A549 (cell line): ENCODE measurements around the gene MAGIX. TPM values are rescaled to one million over a fixed set of nuclear protein-coding genes. Genes with fewer than 3 reads are reported as not detected.

Source experiments
- ATAC-seq, 2 experiments: fragments of 200-7000 bp in 1 of 2; fragments of >200 bp in 1 of 2; cut with Nextera tagmentation in 1 of 2; cut with Tn5 transposase in 1 of 2; 3 replicates each; pipeline versions ENCODE4 v1.8.0 to v1.9.1; 2018 to 2020; ENCODE audit warnings: mild to moderate bottlenecking in 1 of 2, moderate library complexity in 1 of 2
- CTCF ChIA-PET: fragments of 300-600 bp; sonication (Branson Sonifier 250); formaldehyde crosslinking; extraction: SDS; loops from one replicate; lab custom pipeline; 2021; ENCODE audit warnings: antibody characterized with exemption, inconsistent platforms; lab: Yijun Ruan, JAX
- POLR2A ChIA-PET: fragments of 350-600 bp; formaldehyde crosslinking; extraction: SDS; loops from one replicate; lab custom pipeline; 2021; ENCODE audit warnings: antibody characterized with exemption, inconsistent platforms; lab: Yijun Ruan, JAX
- DNase-seq, 2 experiments: peaks; one replicate each; pipeline versions ENCODE4 v3.0.0 to v3.0.0-alpha.2; 2011 to 2016; ENCODE audit warnings: low read depth in 1 of 2, low spot score in 1 of 2
- FAIRE-seq: peaks from 2 replicates; lab custom pipeline; 2011; peaks lifted over from hg19 to GRCh38; lab: Jason Lieb, UNC
- H3K27ac ChIP-seq, 2 experiments: fragments of >200 bp; sonication (Bioruptor Twin); formaldehyde crosslinking; 3 replicates each; pipeline ENCODE4 v1.5.1; 2016 to 2017
- H3K4me1 ChIP-seq: fragments of >200 bp; sonication (Bioruptor Twin); formaldehyde crosslinking; 3 replicates; pipeline ENCODE4 v1.6.1; 2016
- H3K4me2 ChIP-seq: fragments of >200 bp; sonication (Bioruptor Twin); formaldehyde crosslinking; 3 replicates; pipeline ENCODE4 v1.6.1; 2016
- H3K4me3 ChIP-seq: fragments of >200 bp; sonication (Bioruptor Twin); formaldehyde crosslinking; 3 replicates; pipeline ENCODE4 v1.5.1; 2016
- H3K9me3 ChIP-seq: fragments of >200 bp; sonication (Bioruptor Twin); formaldehyde crosslinking; 3 replicates; pipeline ENCODE4 v1.6.1; 2016
- CBX8 ChIP-seq: fragments of 200-600 bp; sonication (generic); IDR thresholded peaks from 2 replicates; pipeline ENCODE4 v1.6.1; 2016
- CHD4 ChIP-seq: fragments of 200-600 bp; sonication (generic); IDR thresholded peaks from 2 replicates; pipeline ENCODE4 v1.6.1; 2016; ENCODE audit warnings: antibody characterized with exemption, mild to moderate bottlenecking, borderline replicate concordance
- EHF ChIP-seq: fragments of 250-450 bp; sonication (Bioruptor Pico); IDR thresholded peaks from 2 replicates; pipeline ENCODE4 v1.5.0; 2020; ENCODE audit warnings: mild to moderate bottlenecking
- EP300 ChIP-seq, 2 experiments: fragments of >200 bp; sonication (Bioruptor Twin); formaldehyde crosslinking; IDR thresholded peaks; 2 replicates in 1 of 2; 3 replicates in 1 of 2; pipeline ENCODE4 v1.6.1; 2016 to 2017
- FOSL2 ChIP-seq, 2 experiments: fragments of 450-650 bp in 1 of 2; fragments of >200 bp in 1 of 2; sonication (Bioruptor Twin) in 1 of 2; formaldehyde crosslinking; IDR thresholded peaks; 2 replicates each; pipeline versions ENCODE4 v1.5.0 to v1.6.1; 2016 to 2020; ENCODE audit warnings: mild to moderate bottlenecking in 1 of 2, moderate library complexity in 1 of 2
- HEYL ChIP-seq: fragments of 250-450 bp; sonication (Bioruptor Pico); IDR thresholded peaks from 2 replicates; pipeline ENCODE4 v1.8.0; 2021; ENCODE audit warnings: mild to moderate bottlenecking, moderate library complexity
- HOXB13 ChIP-seq: fragments of 250-450 bp; sonication (Bioruptor Pico); IDR thresholded peaks from 2 replicates; pipeline ENCODE4 v1.5.0; 2020; ENCODE audit warnings: low read depth, mild to moderate bottlenecking, moderate library complexity
- JUN ChIP-seq, 2 experiments: fragments of >200 bp; sonication (Bioruptor Twin); formaldehyde crosslinking; IDR thresholded peaks; 2 replicates in 1 of 2; 3 replicates in 1 of 2; pipeline ENCODE4 v1.6.1; 2016 to 2017
- JUNB ChIP-seq: fragments of >200 bp; sonication (Bioruptor Twin); formaldehyde crosslinking; IDR thresholded peaks from 2 replicates; pipeline ENCODE4 v1.6.1; 2016
- KDM1A ChIP-seq: fragments of 200-600 bp; sonication (generic); IDR thresholded peaks from 2 replicates; pipeline ENCODE4 v1.6.1; 2016; ENCODE audit warnings: low read depth, mild to moderate bottlenecking
- MYC ChIP-seq: IDR thresholded peaks from 2 replicates; pipeline ENCODE4 v1.6.1; 2012; ENCODE audit warnings: mild to moderate bottlenecking, inconsistent platforms, low read length, improper control_type of control experiment, borderline replicate concordance
- NPAS2 ChIP-seq: fragments of 250-450 bp; sonication (Bioruptor Pico); IDR thresholded peaks from 2 replicates; pipeline ENCODE4 v1.8.0; 2022; ENCODE audit warnings: mild to moderate bottlenecking, moderate library complexity, borderline replicate concordance
- NR3C1 ChIP-seq: fragments of >200 bp; sonication (Bioruptor Twin); formaldehyde crosslinking; IDR thresholded peaks from 3 replicates; pipeline ENCODE4 v1.6.1; 2017
- PHF8 ChIP-seq: fragments of 200-600 bp; sonication (generic); IDR thresholded peaks from 2 replicates; pipeline ENCODE4 v1.6.1; 2016; ENCODE audit warnings: low read depth, mild to moderate bottlenecking, antibody characterized with exemption, moderate library complexity, borderline replicate concordance
- POLR2A ChIP-seq: IDR thresholded peaks from 2 replicates; pipeline ENCODE4 v1.6.1; 2012; ENCODE audit warnings: mild to moderate bottlenecking, low read length
- POLR2AphosphoS2 ChIP-seq: conservative IDR thresholded peaks from 2 replicates; pipeline ENCODE4 v1.6.1; 2012; ENCODE audit warnings: low read length, improper control_type of control experiment, inconsistent platforms
- RAD21 ChIP-seq, 2 experiments: fragments of >200 bp in 1 of 2; sonication (Bioruptor Twin) in 1 of 2; formaldehyde crosslinking in 1 of 2; IDR thresholded peaks in 1 of 2; conservative IDR thresholded peaks in 1 of 2; 2 replicates in 1 of 2; 3 replicates in 1 of 2; pipeline ENCODE4 v1.6.1; 2012 to 2018; ENCODE audit warnings: inconsistent platforms in 1 of 2
- RFX5 ChIP-seq: fragments of 450-650 bp; IDR thresholded peaks from 2 replicates; pipeline ENCODE4 v1.7.1; 2014; ENCODE audit warnings: antibody characterized with exemption, mild to moderate bottlenecking, moderate library complexity
- SREBF2 ChIP-seq: fragments of 450-650 bp; IDR thresholded peaks from 2 replicates; pipeline ENCODE4 v1.6.1; 2014; ENCODE audit warnings: mild to moderate bottlenecking, moderate library complexity
- TFCP2L1 ChIP-seq: fragments of 250-450 bp; sonication (Bioruptor Pico); IDR thresholded peaks from 2 replicates; pipeline ENCODE4 v1.5.0; 2021; ENCODE audit warnings: mild to moderate bottlenecking
- ZC3H11A ChIP-seq: fragments of 450-650 bp; IDR thresholded peaks from 2 replicates; pipeline ENCODE4 v1.6.1; 2014; ENCODE audit warnings: antibody characterized with exemption, mild to moderate bottlenecking
- ZFP36 ChIP-seq: fragments of 450-650 bp; IDR thresholded peaks from 2 replicates; pipeline ENCODE4 v1.6.1; 2014; ENCODE audit warnings: borderline replicate concordance; ENCODE audit not compliant: partially characterized antibody
- ZSCAN20 ChIP-seq: fragments of 250-450 bp; sonication (Bioruptor Pico); IDR thresholded peaks from 2 replicates; pipeline ENCODE4 v1.8.0; 2022; ENCODE audit warnings: mild to moderate bottlenecking, moderate library complexity
- WGBS: methylation state at CpG from one replicate; pipeline ENCODE4 v1.1.6; 2017; ENCODE audit errors: missing lambda C conversion rate; 5-methylcytosine and 5-hydroxymethylcytosine counted together
- polyA plus RNA-seq, 4 experiments: library from polyadenylated mRNA; depleted of rRNA in 3 of 4; stranded (reverse); fragments of >200 nt; fragmentation: RNase III in 1 of 4; extraction: RNeasy Plus Mini Kit Qiagen cat#74134 plus additional on column Dnase treatment in 1 of 4; gene quantifications; 2 replicates in 3 of 4; 3 replicates in 1 of 4; pipeline ENCODE4 v1.2.3, GENCODE V29; 2011 to 2017
- TF ChIP-seq, protein P1 (sequence below): fragments of >200 bp; sonication (Bioruptor Twin); formaldehyde crosslinking; IDR thresholded peaks from 3 replicates; pipeline ENCODE4 v1.5.1; 2016
- TF ChIP-seq, protein P2 (sequence below): fragments of 200-600 bp; sonication (generic); IDR thresholded peaks from 2 replicates; pipeline ENCODE4 v1.6.1; 2016; ENCODE audit warnings: antibody characterized with exemption, mild to moderate bottlenecking, moderate library complexity

The MAGIX gene
- polyA plus RNA-seq, 2 of the 4 experiments (the other 2 are of a cell fraction), result 1.1 to 2.2 TPM

DNA sequence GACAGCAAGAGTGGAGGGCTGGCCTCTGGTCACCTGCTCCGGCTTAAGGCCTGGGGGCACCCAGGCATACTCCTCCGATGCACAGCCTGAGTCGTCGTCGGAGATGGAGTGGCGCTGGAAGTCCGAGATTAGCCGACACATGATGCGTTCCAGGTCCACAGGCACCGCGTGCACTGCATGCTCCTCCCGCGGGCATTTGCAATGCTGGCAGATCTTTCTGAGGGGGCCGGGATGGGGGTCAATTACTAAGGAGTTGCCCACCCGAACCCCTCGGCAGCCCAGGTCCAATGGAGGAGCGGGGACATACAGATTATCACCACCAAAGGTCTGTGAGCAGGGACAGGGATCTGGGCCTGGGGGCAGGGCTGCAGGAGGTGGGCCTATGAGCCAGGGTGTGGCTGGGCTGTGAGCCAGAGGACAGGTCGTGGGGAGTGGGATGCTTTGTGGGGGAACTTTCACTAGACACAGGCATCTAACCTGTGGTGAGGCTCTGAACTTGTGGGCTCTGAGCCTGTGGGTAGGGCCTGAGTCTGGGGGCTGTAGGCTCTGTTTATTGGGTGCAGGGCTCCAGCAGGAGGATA, 21.2 kb downstream of the MAGIX start:
- Histone ChIP-seq H3K4me1 (peaks cover 19% of the 10 kb centered on the region), H3K27ac (peak overlapping the region in 1 of 2 experiments; percentile 68; a peak in 3 of 6 replicates), H3K4me2 (peak overlapping the region; percentile 99), H3K9me3 (no peaks in the 10 kb centered on the region), H3K4me3 (peak overlapping the region; percentile 32; the same call in 2 of the 3 replicates)
- 76% methylated on average over 14 of the region's 18 CpGs for WGBS
- ChIA-PET CTCF (interaction anchor here (0.7 to 2.0 kb wide), 2 partner anchors 15 to 28 kb away, joined by 3 to 8 read pairs; no protein-coding TSS in a partner anchor), POLR2A (interaction anchor here (0.7 to 1.2 kb wide), 4 partner anchors 28 to 226 kb away, joined by 3 to 11 read pairs (median 4); partner anchors contain the start of genes GRIPAP1 and PPP1R3F)
- FAIRE-seq, result no peak
- no peak for DNase-seq
- no peak for TF ChIP-seq KDM1A
- no peak for TF ChIP-seq RFX5
- TF ChIP-seq, protein P1, sequence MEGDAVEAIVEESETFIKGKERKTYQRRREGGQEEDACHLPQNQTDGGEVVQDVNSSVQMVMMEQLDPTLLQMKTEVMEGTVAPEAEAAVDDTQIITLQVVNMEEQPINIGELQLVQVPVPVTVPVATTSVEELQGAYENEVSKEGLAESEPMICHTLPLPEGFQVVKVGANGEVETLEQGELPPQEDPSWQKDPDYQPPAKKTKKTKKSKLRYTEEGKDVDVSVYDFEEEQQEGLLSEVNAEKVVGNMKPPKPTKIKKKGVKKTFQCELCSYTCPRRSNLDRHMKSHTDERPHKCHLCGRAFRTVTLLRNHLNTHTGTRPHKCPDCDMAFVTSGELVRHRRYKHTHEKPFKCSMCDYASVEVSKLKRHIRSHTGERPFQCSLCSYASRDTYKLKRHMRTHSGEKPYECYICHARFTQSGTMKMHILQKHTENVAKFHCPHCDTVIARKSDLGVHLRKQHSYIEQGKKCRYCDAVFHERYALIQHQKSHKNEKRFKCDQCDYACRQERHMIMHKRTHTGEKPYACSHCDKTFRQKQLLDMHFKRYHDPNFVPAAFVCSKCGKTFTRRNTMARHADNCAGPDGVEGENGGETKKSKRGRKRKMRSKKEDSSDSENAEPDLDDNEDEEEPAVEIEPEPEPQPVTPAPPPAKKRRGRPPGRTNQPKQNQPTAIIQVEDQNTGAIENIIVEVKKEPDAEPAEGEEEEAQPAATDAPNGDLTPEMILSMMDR, result no peak
- no peak for TF ChIP-seq HOXB13
- TF ChIP-seq TFCP2L1, result no peak
- no peak for TF ChIP-seq NR3C1
- no peak for TF ChIP-seq NPAS2 (CRISPR knock-in tag)
- no peak for TF ChIP-seq ZFP36
- TF ChIP-seq ZSCAN20 (CRISPR knock-in tag), result no peak
- TF ChIP-seq EP300 (IDR thresholded peaks at IDR 0.05), result no peak
- no peak for TF ChIP-seq ZC3H11A
- no peak for TF ChIP-seq PHF8
- TF ChIP-seq SREBF2, result no peak
- no peak for TF ChIP-seq EHF (CRISPR knock-in tag)
- ATAC-seq, result peak in 1 of 2 experiments; percentile 1; a peak in 1 of 6 replicates

DNA sequence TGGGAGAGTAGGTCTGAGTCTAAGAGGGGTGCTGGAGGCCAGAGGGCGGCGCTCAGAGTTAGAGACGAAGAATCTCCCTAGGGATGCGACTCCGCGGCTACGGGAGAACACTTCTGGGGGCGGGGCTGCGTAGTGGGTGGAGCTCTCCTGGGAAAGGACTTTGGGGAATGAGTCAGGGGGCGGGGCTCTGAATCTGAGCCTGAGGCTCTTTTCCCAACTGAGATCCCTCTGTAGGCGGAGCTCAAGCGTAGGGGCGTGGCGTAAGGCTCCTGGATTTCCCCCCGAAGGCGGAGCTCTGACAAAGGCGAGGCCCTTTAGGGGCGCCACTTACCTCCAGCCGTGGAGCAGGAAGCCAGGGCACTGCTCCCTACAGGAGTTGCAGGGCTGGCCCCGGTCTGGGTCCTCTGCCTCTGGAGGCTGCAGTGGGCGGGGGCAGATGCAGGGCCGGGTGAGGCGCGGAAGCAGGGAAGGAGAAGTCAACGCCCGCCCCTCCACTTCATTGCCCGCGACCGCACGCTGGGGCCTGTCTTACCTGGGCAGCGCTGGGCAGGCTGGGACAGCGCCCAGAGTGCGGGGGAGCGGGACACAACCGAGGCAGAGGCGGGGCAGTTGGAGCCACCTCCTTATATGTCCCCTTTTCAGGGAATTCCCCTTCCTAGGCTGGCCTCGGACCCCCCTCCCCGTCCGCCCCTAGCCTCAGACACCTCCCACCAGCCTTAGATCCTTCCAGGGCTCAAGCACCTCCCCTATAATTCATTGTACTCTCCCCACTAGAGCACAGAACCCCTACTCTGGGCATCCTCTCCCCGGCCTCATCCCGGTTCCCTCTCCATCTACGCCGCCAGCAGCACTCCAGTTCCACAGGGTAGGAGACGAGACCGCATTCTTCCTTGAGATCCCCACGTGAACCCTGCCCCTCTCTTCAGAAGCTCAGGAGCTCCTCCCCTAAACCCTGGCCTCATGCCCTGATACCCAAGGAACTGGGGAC, 22.0 kb downstream of the MAGIX start:
- POLR2A ChIA-PET, result interaction anchor here (0.7 to 1.2 kb wide), 5 partner anchors 13 to 226 kb away, joined by 3 to 11 read pairs (median 5); partner anchors contain the start of genes GRIPAP1, PLP2 and PPP1R3F

More for the DNA sequence above, 22.0 kb downstream of the MAGIX start:
- WGBS, result under 1% methylated on average over 18 of the region's 46 CpGs
- H3K4me3 ChIP-seq, result peak overlapping the region; percentile 63
- H3K4me1 ChIP-seq, result peaks cover 27% of the 10 kb centered on the region
- DNase-seq (peak; percentile 69 to 95), ATAC-seq (peak; percentile 71 to 87), FAIRE-seq (peak; percentile 100)
- H3K27ac ChIP-seq, result peak overlapping the region; percentile 84 to 100
- no peaks in the 10 kb centered on the region for H3K9me3 ChIP-seq
- TF ChIP-seq CBX8, result no peak
- TF ChIP-seq POLR2A, result peak; percentile 62
- TF ChIP-seq, protein P2, sequence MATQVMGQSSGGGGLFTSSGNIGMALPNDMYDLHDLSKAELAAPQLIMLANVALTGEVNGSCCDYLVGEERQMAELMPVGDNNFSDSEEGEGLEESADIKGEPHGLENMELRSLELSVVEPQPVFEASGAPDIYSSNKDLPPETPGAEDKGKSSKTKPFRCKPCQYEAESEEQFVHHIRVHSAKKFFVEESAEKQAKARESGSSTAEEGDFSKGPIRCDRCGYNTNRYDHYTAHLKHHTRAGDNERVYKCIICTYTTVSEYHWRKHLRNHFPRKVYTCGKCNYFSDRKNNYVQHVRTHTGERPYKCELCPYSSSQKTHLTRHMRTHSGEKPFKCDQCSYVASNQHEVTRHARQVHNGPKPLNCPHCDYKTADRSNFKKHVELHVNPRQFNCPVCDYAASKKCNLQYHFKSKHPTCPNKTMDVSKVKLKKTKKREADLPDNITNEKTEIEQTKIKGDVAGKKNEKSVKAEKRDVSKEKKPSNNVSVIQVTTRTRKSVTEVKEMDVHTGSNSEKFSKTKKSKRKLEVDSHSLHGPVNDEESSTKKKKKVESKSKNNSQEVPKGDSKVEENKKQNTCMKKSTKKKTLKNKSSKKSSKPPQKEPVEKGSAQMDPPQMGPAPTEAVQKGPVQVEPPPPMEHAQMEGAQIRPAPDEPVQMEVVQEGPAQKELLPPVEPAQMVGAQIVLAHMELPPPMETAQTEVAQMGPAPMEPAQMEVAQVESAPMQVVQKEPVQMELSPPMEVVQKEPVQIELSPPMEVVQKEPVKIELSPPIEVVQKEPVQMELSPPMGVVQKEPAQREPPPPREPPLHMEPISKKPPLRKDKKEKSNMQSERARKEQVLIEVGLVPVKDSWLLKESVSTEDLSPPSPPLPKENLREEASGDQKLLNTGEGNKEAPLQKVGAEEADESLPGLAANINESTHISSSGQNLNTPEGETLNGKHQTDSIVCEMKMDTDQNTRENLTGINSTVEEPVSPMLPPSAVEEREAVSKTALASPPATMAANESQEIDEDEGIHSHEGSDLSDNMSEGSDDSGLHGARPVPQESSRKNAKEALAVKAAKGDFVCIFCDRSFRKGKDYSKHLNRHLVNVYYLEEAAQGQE, result no peak
- TF ChIP-seq FOSL2 (IDR thresholded peaks at IDR 0.05), result no peak
- peak; percentile 67 for TF ChIP-seq FOSL2 (CRISPR knock-in tag; IDR thresholded peaks at IDR 0.05)
- peak in 1 of 2 experiments; percentile 59; a peak in 1 of 5 replicates for TF ChIP-seq JUN (IDR thresholded peaks at IDR 0.05)
- TF ChIP-seq HEYL (CRISPR knock-in tag), result no peak
- TF ChIP-seq POLR2AphosphoS2, result no peak
- TF ChIP-seq MYC, result no peak
- TF ChIP-seq CHD4, result no peak
- no peak for TF ChIP-seq ZC3H11A
- TF ChIP-seq JUNB, result no peak
- 0 out of 5 replicates have a peak, but pooled peaks of 1 of the 2 experiments have one; percentile 15 for TF ChIP-seq RAD21 (conservative IDR thresholded peaks at IDR 0.05 in 1 of 2, IDR thresholded peaks at IDR 0.05 in 1 of 2)
- TF ChIP-seq PHF8, result no peak
- TF ChIP-seq NR3C1, result no peak
- H3K4me2 ChIP-seq, result peak overlapping the region; percentile 99
- CTCF ChIA-PET, result interaction anchor here (0.7 to 2.0 kb wide), 5 partner anchors 16 to 102 kb away, joined by 3 to 8 read pairs (median 3); no protein-coding TSS in a partner anchor
